GM10248 (cell line): Measurements from ENCODE around the gene PRIMA1.

Source experiments
- CTCF ChIA-PET: fragments of 300-600 bp; sonication (Branson Sonifier 250); formaldehyde crosslinking; extraction: SDS; loops from one replicate; lab custom pipeline; 2021; ENCODE audit warnings: antibody characterized with exemption; lab: Yijun Ruan, JAX
- POLR2A ChIA-PET: fragments of 350-650 bp; sonication (Branson Sonifier 250); formaldehyde crosslinking; extraction: SDS; loops from one replicate; lab custom pipeline; 2020; ENCODE audit warnings: antibody characterized with exemption; lab: Yijun Ruan, JAX
- DNase-seq: peaks from one replicate; pipeline ENCODE4 v3.0.0; 2012; ENCODE audit errors: extremely low spot score
- TF ChIP-seq, protein P1 (sequence below): IDR thresholded peaks from 2 replicates; pipeline ENCODE4 v1.5.1; 2012; ENCODE audit warnings: mild to moderate bottlenecking, low read depth; ENCODE audit errors: extremely low read depth, missing control alignments, control extremely low read depth

Gene PRIMA1

DNA sequence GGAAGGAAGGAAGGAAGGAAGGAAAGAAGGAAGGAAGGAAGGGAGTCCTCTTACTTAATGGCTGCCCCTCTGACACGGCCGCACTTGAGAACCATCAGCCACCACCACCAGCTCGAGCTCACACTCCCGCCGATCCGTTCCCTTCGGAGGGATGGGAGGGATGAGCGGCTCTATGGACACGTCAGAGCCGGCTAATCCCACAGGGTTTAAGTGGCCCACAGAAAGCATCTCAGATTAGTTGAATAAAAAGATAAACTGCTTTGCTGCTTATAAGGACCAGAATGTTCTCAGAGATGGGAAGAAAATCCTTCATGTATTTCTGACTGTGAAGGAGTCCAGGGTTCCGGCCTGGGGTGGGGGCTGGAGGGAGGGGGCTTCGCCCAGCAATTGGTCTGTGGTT, 31.1 kb downstream of the PRIMA1 start:
- TF ChIP-seq, protein P1, sequence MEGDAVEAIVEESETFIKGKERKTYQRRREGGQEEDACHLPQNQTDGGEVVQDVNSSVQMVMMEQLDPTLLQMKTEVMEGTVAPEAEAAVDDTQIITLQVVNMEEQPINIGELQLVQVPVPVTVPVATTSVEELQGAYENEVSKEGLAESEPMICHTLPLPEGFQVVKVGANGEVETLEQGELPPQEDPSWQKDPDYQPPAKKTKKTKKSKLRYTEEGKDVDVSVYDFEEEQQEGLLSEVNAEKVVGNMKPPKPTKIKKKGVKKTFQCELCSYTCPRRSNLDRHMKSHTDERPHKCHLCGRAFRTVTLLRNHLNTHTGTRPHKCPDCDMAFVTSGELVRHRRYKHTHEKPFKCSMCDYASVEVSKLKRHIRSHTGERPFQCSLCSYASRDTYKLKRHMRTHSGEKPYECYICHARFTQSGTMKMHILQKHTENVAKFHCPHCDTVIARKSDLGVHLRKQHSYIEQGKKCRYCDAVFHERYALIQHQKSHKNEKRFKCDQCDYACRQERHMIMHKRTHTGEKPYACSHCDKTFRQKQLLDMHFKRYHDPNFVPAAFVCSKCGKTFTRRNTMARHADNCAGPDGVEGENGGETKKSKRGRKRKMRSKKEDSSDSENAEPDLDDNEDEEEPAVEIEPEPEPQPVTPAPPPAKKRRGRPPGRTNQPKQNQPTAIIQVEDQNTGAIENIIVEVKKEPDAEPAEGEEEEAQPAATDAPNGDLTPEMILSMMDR: no peak
- ChIA-PET CTCF (no interaction called here), POLR2A (no interaction called here)

DNA sequence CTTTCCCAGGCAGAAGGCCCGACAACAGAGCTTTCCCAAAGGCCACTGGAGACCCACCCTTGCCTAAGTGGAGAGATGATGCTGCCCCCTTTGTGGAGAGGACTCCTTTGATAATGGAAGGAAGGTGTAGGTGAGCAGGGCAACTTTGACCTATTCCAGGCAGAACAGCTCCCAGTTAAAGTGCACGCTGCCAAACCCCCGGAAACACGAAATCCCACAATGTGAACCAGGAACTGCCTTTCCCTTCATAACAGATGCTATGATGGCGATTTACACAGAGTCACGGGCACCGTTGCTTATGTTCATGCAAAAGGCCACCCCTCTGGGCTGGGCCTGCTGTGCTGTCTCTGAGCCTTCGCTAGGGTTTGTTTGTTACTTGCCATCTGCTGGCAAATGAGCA, 34.6 kb downstream of the PRIMA1 start:
- no peak for DNase-seq
- ChIA-PET CTCF (no interaction called here), POLR2A (no interaction called here)
- TF ChIP-seq, protein P1: no peak

More for the DNA sequence above, 31.1 kb downstream of the PRIMA1 start:
- no peak for DNase-seq

DNA sequence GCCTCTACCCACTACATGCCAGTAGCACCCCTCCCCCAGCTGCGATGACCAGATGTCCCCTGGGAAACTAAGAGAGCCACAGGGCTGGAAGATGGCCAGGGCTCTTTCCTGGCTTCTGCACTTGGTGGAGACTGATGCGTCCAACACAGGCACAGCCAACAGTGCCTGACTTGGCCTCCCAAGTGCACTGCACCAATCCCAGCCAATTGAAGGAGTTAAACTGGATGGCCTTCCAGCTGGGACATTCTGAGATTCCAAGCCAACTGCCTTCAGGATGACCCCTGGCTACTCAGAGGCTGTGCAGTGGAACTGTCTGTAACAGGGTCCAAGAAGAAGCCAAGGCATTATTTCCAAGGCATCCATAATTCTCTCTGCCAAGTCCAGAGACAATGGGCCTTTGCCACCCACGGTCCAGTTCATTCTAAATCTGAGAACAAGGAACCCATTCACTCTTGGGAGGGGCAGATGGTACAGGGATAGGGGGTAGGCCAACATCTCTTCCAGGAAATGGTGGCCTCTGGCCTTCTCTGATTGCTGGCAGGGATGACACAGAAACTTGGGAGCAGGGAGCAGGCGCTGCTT, 35.2 kb downstream of the PRIMA1 start:
- ChIA-PET CTCF (no interaction called here), POLR2A (no interaction called here)
- TF ChIP-seq, protein P1: no peak
- DNase-seq: no peak

DNA sequence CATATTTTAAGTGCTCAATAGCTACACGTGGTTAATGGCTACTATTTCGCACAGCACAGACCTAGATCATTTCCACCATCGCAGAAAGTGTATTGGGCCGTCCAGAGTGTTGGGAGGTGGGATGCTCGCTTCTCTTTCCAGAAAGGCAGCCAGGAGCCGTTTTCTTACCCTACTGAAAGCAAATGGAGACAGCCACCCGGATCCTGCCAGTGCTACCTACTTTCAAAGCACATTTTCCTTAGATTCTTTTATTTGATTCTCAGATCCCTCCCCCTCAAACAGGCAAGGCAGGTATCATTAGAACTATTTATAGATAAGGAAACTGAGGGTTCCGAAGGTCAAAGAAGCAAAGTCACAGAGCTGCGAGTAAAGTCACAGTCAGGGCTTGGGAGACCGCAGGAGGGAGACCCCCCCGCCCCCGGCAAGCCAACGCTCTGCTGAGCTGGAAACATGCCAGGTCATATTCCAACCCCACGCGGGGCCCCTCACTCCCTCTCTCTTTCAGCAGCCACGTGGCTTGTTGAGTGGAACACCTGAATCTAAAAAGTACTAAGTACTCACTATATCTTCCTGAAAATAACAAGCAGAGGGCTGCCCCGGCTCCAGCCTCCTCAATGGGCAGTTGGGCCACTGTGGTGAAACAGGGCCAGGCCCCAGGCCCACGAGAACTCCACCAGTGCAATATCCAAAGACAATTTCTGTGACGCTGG, 36.2 kb downstream of the PRIMA1 start:
- TF ChIP-seq, protein P1: no peak
- ChIA-PET CTCF (no interaction called here), POLR2A (no interaction called here)
- no peak for DNase-seq

DNA sequence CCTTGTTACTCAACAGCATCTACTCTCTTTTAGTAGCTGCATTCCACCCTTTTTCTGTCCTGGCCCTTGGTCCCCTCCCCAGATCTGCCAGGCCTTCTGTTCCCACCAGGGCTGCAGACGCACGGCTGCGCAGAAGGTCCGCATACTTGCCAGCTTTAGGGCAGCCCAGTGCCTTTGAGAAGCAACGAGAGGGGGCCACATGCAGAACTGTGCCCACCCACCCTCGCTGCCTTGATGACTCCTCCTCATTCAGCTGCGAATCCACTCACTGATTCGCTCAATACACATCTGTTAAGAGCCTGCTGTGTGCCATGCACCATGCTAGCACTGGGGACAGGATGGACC, 39.2 kb downstream of the PRIMA1 start:
- ChIA-PET POLR2A (no interaction called here), CTCF (interaction anchor here (0.9 kb wide), 1 partner anchor 24 kb away, joined by 3 read pairs; no protein-coding TSS in a partner anchor)
- no peak for DNase-seq
- TF ChIP-seq, protein P1: no peak

DNA sequence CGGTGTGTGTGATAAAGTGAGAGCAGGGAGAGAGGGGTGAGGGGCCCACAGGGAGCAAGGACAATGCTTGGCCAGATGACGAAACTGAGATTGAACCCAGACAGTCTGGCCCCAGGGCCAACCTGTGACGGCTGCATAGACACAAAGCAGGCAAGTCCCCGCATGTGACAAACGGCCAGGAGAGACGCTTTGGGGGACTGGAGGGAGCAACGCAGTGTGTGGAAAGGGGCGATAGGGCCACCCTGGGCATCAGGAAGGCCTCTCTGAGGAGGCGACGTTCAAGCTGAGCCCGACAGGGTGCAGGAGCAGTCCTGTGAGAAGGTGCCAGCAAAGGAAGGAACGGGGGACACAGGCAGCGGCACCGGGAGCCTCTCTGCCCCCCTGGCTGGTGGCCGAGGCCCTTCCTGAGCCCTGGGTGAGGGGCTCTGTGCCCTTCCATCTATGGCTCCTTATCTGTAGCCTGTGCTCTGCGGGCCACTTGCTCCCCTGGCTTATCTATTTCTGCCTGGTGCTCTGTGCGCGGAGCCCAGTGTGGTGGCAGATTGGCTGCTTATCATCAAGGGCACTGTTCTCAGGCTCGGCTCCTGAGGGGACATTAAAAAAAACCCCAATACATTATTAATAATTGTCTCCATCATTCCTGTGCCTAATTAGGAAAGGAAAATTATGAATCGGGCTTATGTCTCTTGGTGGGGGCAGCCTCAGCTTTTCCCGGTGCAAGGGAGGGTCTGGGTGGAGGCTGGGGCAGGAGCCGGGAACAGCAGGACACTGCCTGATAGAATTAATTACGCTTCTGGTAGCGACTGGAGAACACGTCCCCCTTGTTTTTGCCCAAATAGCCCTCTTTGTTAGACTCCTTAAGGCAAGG, 39.8 kb downstream of the PRIMA1 start:
- no peak for DNase-seq
- ChIA-PET CTCF (no interaction called here), POLR2A (no interaction called here)
- TF ChIP-seq, protein P1: no peak
